HG03280 (cell line): ENCODE data around the gene PLEKHG3.

Experiments
- ATAC-seq: cut with Tn5 transposase; IDR thresholded peaks from one replicate; pipeline ENCODE4 v1.9.1; 2021; ENCODE audit warnings: mild to moderate bottlenecking, moderate library complexity; ENCODE audit not compliant: unreplicated experiment

Gene PLEKHG3

GRCh38 chr14:64745511-64746091 is 41.4 kb downstream of the PLEKHG3 start:
- ATAC-seq = no peak

- no peak for ATAC-seq
Observed at GRCh38 chr14:64746298-64747250, 42.4 kb downstream of the PLEKHG3 start.

GRCh38 chr14:64747327-64747726 is 43.1 kb downstream of the PLEKHG3 start:
- no peak for ATAC-seq

GRCh38 chr14:64748521-64748920 is 44.3 kb downstream of the PLEKHG3 start:
- ATAC-seq = no peak

GRCh38 chr14:64748995-64749714 is 44.9 kb downstream of the PLEKHG3 start:
- ATAC-seq = no peak

GRCh38 chr14:64752909-64753308 is 48.7 kb downstream of the PLEKHG3 start:
- no peak for ATAC-seq

GRCh38 chr14:64753374-64753773 is 49.1 kb downstream of the PLEKHG3 start:
- no peak for ATAC-seq

- ATAC-seq = no peak
Observed at GRCh38 chr14:64753999-64754398, 49.8 kb downstream of the PLEKHG3 start.

GRCh38 chr14:64754685-64755084 is 50.5 kb downstream of the PLEKHG3 start:
- ATAC-seq = no peak

- ATAC-seq = no peak
Observed at GRCh38 chr14:64755781-64756221, 51.6 kb downstream of the PLEKHG3 start.

GRCh38 chr14:64756712-64757111 is 52.5 kb downstream of the PLEKHG3 start:
- no peak for ATAC-seq

- no peak for ATAC-seq
Observed at GRCh38 chr14:64757601-64758000, 53.4 kb downstream of the PLEKHG3 start.

- no peak for ATAC-seq
Observed at GRCh38 chr14:64758025-64758521, 53.8 kb downstream of the PLEKHG3 start.

- ATAC-seq = no peak
Observed at GRCh38 chr14:64758691-64759554, 54.7 kb downstream of the PLEKHG3 start.

GRCh38 chr14:64759555-64759938 is 55.3 kb downstream of the PLEKHG3 start:
- ATAC-seq = no peak

GRCh38 chr14:64760146-64760755 is 56.0 kb downstream of the PLEKHG3 start:
- no peak for ATAC-seq

GRCh38 chr14:64760916-64761315 is 56.7 kb downstream of the PLEKHG3 start:
- ATAC-seq = no peak

GRCh38 chr14:64761441-64762043 is 57.3 kb downstream of the PLEKHG3 start:
- ATAC-seq = no peak
